HFF-Myc (cell line): ENCODE data around the gene KCNAB2.

ENCODE experiments used
- DNase-seq: peaks from one replicate; pipeline ENCODE4 v3.0.0-alpha.2; 2011; ENCODE audit warnings: low read depth; ENCODE audit errors: extremely low read depth
- H3K4me3 ChIP-seq: replicated peaks from 2 replicates; pipeline ENCODE4 v1.5.1; 2011; ENCODE audit warnings: low read depth, mild to moderate bottlenecking, control low read depth, low read length
- TF ChIP-seq, protein P1 (sequence below): IDR thresholded peaks from 2 replicates; pipeline ENCODE4 v1.5.1; 2012; ENCODE audit warnings: mild to moderate bottlenecking, low read depth, low read length, control low read depth; ENCODE audit errors: missing control alignments

KCNAB2 gene

DNA sequence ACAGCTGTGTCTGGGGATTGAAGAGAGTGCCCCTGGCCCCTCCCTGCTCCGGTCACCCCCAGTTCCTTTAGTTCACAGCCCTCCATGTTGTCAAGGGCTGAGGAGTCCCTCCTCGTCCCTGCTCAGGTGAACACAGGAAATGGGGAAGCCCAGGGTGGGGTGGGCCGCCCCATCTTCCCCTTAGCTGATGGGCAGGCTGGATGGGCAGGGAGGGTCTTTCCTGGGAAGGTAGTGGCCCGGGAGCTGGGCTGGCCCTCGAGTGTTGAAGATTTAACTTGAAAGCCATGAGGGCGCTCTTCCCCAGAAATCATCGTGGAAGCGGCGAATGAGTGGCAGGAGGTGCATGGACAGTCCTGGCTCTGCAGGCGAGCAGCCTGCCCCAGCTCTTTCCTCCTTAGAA is 35.1 kb upstream of the KCNAB2 start:
- TF ChIP-seq, protein P1, sequence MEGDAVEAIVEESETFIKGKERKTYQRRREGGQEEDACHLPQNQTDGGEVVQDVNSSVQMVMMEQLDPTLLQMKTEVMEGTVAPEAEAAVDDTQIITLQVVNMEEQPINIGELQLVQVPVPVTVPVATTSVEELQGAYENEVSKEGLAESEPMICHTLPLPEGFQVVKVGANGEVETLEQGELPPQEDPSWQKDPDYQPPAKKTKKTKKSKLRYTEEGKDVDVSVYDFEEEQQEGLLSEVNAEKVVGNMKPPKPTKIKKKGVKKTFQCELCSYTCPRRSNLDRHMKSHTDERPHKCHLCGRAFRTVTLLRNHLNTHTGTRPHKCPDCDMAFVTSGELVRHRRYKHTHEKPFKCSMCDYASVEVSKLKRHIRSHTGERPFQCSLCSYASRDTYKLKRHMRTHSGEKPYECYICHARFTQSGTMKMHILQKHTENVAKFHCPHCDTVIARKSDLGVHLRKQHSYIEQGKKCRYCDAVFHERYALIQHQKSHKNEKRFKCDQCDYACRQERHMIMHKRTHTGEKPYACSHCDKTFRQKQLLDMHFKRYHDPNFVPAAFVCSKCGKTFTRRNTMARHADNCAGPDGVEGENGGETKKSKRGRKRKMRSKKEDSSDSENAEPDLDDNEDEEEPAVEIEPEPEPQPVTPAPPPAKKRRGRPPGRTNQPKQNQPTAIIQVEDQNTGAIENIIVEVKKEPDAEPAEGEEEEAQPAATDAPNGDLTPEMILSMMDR = no peak
- DNase-seq = no peak
- no peak overlapping the region for H3K4me3 ChIP-seq

DNA sequence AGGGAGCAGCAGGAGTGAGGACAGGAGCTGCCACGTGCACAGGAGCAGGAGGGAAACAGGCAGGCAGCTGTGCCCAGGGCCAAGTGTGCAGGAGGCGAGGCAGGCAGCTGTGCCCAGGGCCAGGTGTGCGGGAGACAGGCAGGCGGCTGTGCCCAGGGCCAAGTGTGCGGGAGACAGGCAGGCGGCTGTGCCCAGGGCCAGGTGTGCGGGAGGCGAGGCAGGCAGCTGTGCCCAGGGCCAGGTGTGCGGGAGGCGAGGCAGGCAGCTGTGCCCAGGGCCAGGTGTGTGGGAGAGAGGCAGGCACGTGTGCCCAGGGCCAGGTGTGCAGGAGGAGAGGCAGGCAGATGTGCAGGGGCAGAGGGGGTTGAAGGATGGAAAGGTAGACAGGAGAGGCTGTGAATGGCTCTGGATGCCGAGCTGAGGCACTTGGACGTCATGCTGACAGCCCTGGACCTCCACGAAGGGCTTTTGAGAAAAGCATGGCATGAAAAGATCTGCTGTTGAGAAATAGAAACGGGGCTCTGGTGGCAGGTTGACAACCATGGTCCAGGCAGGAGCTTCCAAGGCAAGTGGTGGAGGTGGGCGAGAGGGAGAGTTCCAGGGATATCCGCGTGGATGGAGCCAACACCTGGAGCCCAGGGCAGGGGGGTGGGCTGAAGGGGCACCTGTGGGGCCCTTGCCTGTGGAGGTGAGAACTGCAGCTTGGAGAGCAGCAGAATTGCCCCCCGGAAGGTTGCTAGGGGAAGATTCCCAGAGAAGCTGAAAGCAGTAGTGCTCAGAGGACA is 34.3 kb upstream of the KCNAB2 start:
- DNase-seq = no peak
- TF ChIP-seq, protein P1 = no peak
- no peak overlapping the region for H3K4me3 ChIP-seq

DNA sequence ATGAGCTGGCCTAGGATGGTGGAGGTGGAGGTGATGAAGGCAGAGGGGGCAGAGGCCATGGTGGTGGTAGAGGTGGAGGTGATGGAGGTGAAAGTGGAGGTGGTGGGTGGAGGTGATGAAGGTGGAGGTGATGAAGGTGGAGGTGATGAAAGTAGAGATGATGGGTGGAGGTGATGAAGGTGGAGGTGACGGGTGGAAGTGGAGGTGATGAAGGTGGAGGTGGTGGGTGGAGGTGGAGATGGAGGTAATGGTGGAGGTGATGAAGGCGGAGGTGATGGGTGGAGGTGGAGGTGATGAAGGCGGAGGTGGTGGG is 33.8 kb upstream of the KCNAB2 start:
- no peak for DNase-seq
- TF ChIP-seq, protein P1 = no peak
- no peak overlapping the region for H3K4me3 ChIP-seq

DNA sequence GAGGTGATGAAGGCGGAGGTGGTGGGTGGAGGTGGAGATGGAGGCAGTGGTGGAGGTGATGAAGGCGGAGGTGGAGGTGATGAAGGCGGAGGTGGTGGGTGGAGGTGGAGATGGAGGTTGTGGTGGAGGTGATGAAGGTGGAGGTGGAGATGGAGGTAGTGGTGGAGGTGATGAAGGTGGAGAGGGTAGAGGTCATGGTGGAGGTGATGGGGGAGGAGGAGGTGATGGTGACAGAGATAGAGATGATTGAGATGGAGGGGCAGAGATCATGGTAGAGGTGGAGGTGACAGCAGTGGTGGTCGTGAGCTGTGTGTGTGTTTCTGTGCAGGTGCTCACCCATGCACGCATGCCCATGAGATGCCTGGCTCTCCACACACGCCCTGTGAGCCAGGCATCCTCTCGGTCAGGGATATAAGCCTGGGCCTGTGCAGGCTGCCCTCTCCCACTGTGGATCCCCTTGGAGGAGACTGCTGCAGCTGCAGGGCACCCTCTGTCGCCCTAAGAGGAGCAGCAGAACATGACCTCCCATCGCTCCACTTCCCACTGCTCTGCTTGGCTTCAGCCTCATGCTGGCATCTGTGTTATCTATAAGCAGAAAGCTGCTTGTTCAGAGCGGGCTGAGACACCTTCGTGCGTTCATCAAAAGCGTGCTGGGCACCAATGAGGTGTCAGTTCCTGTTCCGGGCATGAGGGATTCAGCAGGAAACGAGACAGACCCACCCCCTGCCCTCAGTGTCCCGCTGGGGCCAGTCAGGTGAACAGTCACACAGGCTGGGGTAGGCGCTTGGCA is 33.0 kb upstream of the KCNAB2 start:
- DNase-seq = no peak
- no peak overlapping the region for H3K4me3 ChIP-seq
- TF ChIP-seq, protein P1 = no peak

DNA sequence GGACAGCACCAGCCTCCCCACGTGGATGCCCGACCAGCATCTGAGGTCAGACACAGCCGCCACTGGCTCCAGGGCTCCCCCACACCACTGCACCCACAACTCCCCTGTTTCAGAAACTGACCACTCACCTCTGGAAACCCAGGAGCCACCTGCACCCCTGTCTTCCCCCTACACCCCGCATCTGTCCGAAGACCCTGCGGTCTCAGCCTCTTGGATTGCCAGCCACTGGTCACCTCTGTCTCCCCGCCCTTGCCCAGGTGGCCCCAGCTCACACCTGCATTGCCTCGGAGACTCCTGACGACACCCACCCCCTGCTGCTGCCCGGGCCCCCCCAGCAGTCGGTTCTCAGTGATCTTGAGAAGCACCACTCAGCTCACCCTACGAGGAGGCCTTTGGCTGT is 32.2 kb upstream of the KCNAB2 start:
- TF ChIP-seq, protein P1 = no peak
- H3K4me3 ChIP-seq = no peak overlapping the region
- no peak for DNase-seq

- DNase-seq = no peak
- no peak overlapping the region for H3K4me3 ChIP-seq
- TF ChIP-seq, protein P1 = no peak
These were observed 31.3 kb upstream of the KCNAB2 start for GRCh38 chr1:6014130-6014999.
